Effector CD4-positive, alpha-beta T cell (primary cell): Measurements from ENCODE around the gene NUP37.

Source experiments
- DNase-seq: peaks from one replicate; pipeline ENCODE4 v3.0.0-alpha.2; 2020

Gene NUP37

GRCh38 chr12:102024765-102025164, 95.1 kb downstream of the NUP37 start:
- DNase-seq: no peak

GRCh38 chr12:102023343-102023930, 96.5 kb downstream of the NUP37 start:
- DNase-seq: no peak
